ENCODE data around the gene HSD17B7. TPM values are rescaled to one million over a fixed set of nuclear protein-coding genes. Genes with fewer than 3 reads are reported as not detected.

HSD17B7 gene
- total and polyA plus RNA-seq, 12 donors = 1.7 to 11.2 (median 3.2) TPM

GRCh38 chr1:162757476-162757875 lies 33.0 kb upstream of the HSD17B7 start:
- H3K27me3 ChIP-seq = no peaks in the 10 kb centered on the region
- intact Hi-C loops (cut with DNase I) = loop anchor here in 2 of 10 donors (5.0 to 10.0 kb wide), 2 partner anchors 123 to 145 kb away; partner anchors contain the start of gene DDR2 (in 1 of the 2)
- peaks cover 0 to 70% (median 10%) of the 10 kb centered on the region in 9 donors for H3K36me3 ChIP-seq
- TF ChIP-seq CTCF (IDR thresholded peaks at IDR 0.05) = no peak
- ATAC-seq = no peak
- no peak overlapping the region for H3K4me3 ChIP-seq
- no peaks in the 10 kb centered on the region for H3K9me3 ChIP-seq
- WGBS, 2 donors = 43 to 49% methylated on average over 1 of the region's 1 CpG
- no peak overlapping the region for H3K27ac ChIP-seq
- no peaks in the 10 kb centered on the region for H3K4me1 ChIP-seq
- DNase-seq = no peak

GRCh38 chr1:162765788-162766187 lies 24.7 kb upstream of the HSD17B7 start:
- TF ChIP-seq CTCF (IDR thresholded peaks at IDR 0.05) = no peak
- ATAC-seq = no peak
- Histone ChIP-seq H3K4me3 (no peak overlapping the region), H3K27ac (no peak overlapping the region), H3K4me1 (no peaks in the 10 kb centered on the region), H3K36me3 (peaks cover 0 to 67% (median 0%) of the 10 kb centered on the region in 9 donors), H3K27me3 (no peaks in the 10 kb centered on the region), H3K9me3 (no peaks in the 10 kb centered on the region)
- DNase-seq = no peak
- 85 to 97% methylated on average over 1 of the region's 1 CpG for WGBS, 2 donors
- intact Hi-C loops (cut with DNase I) = no loop called here

- H3K36me3 ChIP-seq = peaks cover 0 to 78% (median 0%) of the 10 kb centered on the region in 9 donors
- no peak for TF ChIP-seq CTCF (IDR thresholded peaks at IDR 0.05)
- peak in 4 of 8 donors; percentile 44 to 82 (median 74) for ATAC-seq
These were observed 17.8 kb upstream of the HSD17B7 start for GRCh38 chr1:162772571-162773154.

GRCh38 chr1:162774007-162774406 lies 16.5 kb upstream of the HSD17B7 start:
- no peak for TF ChIP-seq CTCF (IDR thresholded peaks at IDR 0.05)
- peaks cover 0 to 78% (median 0%) of the 10 kb centered on the region in 9 donors for H3K36me3 ChIP-seq
- no peaks in the 10 kb centered on the region for H3K27me3 ChIP-seq

More at GRCh38 chr1:162772571-162773154, 17.8 kb upstream of the HSD17B7 start:
- Histone ChIP-seq H3K9me3 (no peaks in the 10 kb centered on the region), H3K4me3 (no peak overlapping the region), H3K27me3 (no peaks in the 10 kb centered on the region), H3K4me1 (no peaks in the 10 kb centered on the region), H3K27ac (no peak overlapping the region)
- DNase-seq = no peak
- intact Hi-C loops (cut with DNase I) = loop anchor here in 3 of 10 donors (10.0 kb wide), 2 partner anchors 148 to 158 kb away; no protein-coding TSS in a partner anchor
- 80 to 81% methylated on average over 4 of the region's 4 CpGs for WGBS, 2 donors

More at GRCh38 chr1:162774007-162774406, 16.5 kb upstream of the HSD17B7 start:
- ATAC-seq = no peak
- intact Hi-C loops (cut with DNase I) = loop anchor here in 3 of 10 donors (10.0 kb wide), 2 partner anchors 149 to 159 kb away; no protein-coding TSS in a partner anchor
- Histone ChIP-seq H3K27ac (no peak overlapping the region), H3K9me3 (no peaks in the 10 kb centered on the region), H3K4me1 (no peaks in the 10 kb centered on the region), H3K4me3 (no peak overlapping the region)
- DNase-seq = no peak

Data from heart right ventricle (tissue), 16 donors.